NCI-H146 treated with DMSO at 0.1 percent for 48 hours (cell line): ENCODE data around the gene VWA7.

ENCODE experiments used
- DNase-seq: peaks from one replicate; lab custom pipeline; 2025; ENCODE audit not compliant: unreplicated experiment; lab: John Stamatoyannopoulos, UW

Gene VWA7

GRCh38 chr6:31778999-31779885 is 2.1 kb upstream of the VWA7 start:
- DNase-seq = no peak

DNA sequence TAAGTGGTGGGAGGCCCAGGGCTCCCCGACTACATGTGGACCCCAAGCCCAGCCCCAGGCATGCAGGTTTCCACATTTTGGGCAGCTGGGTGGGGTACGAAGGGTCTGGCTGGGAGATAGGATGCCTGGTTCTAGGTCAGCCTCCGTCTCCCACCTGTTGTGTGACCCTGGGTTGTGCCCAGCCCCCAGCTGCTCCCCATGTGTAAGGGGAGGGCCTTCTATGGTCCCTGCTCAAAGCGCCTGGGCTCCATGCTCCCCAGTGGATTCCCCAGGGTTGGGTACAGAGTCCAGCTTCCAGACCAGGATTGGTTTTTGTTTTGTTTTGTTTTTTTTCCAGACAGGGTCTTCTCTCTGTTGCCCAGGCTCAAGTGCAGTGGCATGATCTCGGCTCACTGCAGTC is 1.1 kb upstream of the VWA7 start:
- DNase-seq = no peak

GRCh38 chr6:31777667-31778050 is 531 bp upstream of the VWA7 start:
- DNase-seq = no peak

DNA sequence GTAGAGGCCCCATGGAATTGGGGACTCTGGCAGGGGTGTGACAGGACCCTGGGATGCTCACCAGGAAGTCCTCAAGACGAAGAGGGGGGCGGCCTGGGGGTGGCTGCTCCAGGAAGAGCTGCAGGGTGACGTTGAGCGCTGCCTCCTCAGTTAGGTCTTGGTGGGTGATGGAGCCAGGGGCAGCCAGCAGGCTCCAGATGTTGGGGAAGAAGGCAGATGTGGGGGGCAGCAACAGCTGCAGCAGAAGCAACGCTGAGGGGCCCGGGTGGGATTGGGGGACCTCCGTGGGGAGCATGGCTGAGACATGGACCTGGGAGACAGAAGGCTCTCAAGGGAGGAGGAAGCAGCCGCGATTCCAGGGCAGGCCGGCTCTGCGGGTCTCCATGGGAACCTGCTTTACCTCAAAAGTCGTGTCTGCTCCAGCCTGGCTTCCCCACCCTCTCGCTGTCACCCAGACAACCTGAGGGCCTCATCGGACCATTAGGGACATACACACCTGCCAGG is 591 bp downstream of the VWA7 start:
- DNase-seq = peak; percentile 36

- DNase-seq = no peak
Observed at GRCh38 chr6:31775633-31776484, 1.3 kb downstream of the VWA7 start.

DNA sequence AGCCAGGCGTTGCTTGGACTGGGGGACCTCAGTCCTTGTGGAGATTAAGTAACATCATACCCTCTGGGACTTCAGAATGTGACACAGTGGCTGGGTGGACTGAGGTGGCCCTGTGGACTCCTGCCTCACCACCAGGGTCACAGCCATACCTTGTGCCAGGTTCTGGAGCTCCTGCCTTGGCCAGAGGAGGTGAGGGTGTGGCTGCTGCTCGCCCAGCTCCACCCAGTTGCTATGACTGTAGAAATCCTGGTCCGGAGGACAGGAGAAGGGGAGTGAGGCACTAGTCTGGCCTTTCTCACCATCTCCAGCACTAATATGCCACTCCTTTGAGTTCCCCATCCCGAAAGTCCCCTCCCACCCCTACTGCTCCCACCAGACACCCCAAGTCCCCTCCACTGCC is 1.9 kb downstream of the VWA7 start:
- no peak for DNase-seq

GRCh38 chr6:31771992-31772358 is 5.2 kb downstream of the VWA7 start:
- DNase-seq = no peak

DNA sequence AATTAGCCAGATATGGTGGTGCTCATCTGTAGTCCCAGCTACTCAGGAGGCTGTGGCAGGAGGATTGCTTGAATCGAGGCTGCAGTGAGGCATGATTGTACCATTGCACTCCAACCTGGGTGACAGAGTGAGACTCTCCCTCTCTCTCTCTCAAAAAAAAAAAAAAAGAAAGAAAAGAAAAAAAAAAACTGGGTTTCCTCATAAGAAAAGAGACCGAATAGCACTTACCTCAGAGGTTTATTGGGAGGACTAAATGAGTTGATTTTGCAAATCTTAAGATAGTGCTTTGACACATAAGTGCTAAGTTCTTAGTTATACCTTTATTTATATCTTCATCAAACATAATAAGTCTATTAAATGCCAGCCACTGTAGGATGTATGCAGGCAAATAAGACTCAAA is 6.3 kb downstream of the VWA7 start:
- no peak for DNase-seq

DNA sequence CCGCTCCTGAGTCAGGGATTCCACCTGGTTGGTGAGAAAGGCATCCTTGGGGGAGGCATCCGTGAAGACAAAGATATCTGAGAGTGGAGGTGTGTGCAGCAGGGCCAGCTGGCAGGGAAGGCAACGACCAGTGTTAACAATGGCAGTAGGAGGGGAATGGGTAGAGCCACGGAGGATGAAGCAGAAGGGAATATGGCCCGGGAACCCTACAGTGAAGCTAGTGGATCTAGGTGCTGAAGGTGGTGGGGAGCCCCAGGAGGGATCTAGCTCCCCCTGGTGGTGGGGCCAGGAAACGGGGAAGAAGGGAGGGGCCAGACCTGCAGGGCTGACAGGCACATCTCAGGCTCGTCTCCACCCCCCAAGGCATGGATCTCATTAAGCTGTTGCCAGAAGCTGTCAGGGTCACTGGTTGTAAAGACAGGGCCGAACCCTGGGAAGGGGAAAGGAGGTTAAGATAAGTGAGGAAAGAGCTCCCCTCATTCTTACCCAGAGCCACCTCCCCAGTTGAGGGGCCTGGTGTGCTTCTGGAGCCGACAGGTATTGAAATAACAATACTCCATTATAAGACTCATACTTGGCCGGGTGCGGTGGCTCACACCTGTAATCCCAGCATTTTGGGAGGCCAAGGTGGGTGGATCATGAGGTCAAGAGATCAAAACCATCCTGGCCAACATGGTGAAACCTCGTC is 7.3 kb downstream of the VWA7 start:
- DNase-seq = peak; percentile 70

- no peak for DNase-seq
Observed at GRCh38 chr6:31768363-31769257, 8.5 kb downstream of the VWA7 start.

DNA sequence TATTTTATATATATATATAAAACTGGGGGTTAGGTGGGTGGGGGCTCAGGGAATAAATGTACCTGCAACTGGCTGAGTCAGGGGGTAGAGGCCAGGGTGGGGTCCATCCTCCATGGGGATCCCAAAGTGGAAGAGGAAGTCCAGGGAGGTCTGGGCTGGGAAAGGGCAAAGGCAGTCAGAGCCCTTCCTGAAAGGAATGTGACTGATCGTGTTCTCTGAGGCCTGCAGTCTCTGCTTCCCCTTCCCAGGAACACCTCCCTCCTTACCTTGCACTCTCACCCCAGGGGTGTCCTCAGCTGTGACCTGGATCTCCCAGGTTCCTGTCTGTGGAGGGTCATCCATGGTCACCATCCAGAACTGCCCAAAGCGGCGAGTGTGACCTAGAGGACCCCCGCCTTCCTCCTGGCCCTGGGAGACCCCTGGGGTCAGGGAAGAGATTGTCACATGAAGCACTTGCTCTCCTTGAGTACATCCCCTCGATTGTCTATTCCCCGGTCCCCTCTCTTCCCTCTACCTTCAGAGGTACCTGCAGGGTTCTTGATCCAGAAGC is 10.0 kb downstream of the VWA7 start:
- no peak for DNase-seq

- no peak for DNase-seq
Observed at GRCh38 chr6:31765910-31766794, 11.0 kb downstream of the VWA7 start.

DNA sequence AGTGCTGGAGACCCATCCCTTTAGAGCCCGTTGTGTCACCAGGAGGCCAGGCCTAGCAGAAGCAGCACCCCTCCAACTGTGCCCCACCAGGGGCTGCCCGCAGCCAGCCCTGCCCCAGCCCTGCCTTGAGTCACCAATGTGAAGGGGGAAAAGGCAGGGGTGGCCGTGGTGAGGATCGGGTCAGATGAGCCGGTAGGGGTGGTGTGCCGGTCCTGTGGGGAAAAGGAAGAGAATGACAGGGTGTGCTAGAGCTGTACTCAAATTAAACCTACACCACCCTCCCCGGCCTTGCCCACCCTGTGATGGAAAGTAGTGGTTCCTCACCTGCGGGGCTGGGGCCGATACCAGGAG is 11.6 kb downstream of the VWA7 start:
- no peak for DNase-seq

DNA sequence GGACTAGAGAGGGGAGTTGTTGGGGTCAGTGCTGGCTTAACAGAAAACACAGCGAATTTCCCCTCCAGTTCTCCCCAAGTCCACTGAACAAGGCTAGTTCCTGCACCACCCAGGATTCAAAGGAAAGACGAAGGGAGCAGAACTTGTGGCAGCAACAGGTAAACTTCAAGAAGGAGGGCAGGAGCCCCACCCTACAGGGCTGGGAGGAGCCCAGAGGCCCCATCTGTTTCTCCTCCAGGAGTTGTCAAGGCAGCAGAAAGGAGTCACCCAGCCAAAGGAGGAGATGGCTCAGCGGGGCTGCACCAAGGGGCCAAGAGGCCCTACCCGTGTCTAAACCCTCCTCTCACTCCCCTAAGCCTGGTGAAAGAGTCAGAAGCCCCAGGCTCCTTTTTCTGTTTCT is 12.9 kb downstream of the VWA7 start:
- no peak for DNase-seq

GRCh38 chr6:31763619-31763940 is 13.5 kb downstream of the VWA7 start:
- DNase-seq = no peak

DNA sequence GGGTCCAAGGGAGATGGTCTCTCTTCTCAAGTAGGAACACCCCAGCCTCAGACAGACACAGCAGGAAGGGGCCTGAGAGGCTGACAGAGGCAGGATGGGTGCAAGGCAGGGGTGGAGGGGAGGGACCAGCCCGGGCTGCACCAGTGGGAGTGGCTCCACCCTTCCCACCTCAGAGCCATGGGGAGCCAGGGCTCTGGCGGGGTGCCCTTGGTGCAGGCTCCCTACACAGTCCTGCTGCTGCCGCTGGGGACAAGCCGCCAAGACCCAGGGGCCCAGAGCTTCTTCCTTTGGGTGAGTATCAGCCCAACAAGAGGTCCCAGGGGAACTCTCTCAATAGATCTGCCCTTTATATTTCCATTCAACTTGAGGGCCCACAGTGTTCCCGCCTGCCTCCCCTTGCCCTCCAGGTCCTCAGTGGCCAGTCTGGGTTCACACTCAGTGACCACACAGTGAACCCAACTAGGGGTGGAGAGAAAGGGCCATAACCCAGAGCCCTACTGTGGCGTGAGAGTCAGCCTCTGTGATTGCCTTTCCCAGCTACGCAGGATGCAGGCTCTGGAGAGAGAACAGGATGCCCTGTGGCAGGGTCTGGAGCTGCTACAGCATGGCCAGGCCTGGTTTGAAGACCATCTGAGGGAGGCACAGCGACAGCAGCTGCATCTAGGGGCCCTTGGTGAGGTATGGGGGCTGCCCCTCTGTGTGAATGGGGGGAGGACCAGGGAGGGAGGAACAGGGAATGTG is 14.1 kb downstream of the VWA7 start:
- DNase-seq = no peak

GRCh38 chr6:31762356-31762755 is 14.8 kb downstream of the VWA7 start, which contains the start of gene SAPCD1:
Gene SAPCD1 (plus strand): TSS chr6:31762656. CDS start chr6:31763055, 399 bp downstream.
- no peak for DNase-seq

DNA sequence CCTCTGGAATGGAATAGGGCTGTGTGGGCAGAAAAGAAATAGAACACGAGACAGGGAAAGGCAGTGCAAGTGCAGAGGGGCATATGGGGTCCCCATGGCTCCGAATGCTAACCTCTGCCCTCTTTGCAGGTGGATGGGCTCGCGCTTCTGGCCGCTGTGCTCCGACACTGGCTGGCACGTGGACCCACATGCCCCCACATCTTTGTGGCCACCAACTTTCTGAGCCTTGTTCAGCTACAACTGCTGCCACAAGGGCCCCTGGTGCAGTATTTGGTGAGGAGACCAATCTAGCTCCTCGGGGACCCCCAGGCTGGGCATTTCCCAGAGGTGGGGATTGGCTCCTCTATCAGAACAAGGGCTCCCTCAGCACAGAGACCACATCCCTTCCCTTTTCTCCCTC is 15.8 kb downstream of the VWA7 start:
- no peak for DNase-seq

- no peak for DNase-seq
Observed at GRCh38 chr6:31760790-31761189, 16.3 kb downstream of the VWA7 start.
